Measurements from ENCODE around the gene EEF1B2.
"Not testable (repeated sequence)": the region's sequence is repeated elsewhere in the genome, so short reads cannot be mapped to it uniquely, and the experiment has no call there.

EEF1B2 gene

GRCh38 chr2:206193671-206194357 lies 34.1 kb downstream of the EEF1B2 start:
- no peak for TF ChIP-seq CTCF (IDR thresholded peaks at IDR 0.05; ENCODE audit: low read depth, low read length)
- H3K4me3 ChIP-seq (ENCODE audit: low read depth, low read length), result no peak overlapping the region

GRCh38 chr2:206198677-206199076 lies 39.0 kb downstream of the EEF1B2 start:
- TF ChIP-seq CTCF (IDR thresholded peaks at IDR 0.05; ENCODE audit: low read depth, low read length), result no peak
- H3K4me3 ChIP-seq (ENCODE audit: low read depth, low read length), result no peak overlapping the region

GRCh38 chr2:206201075-206201848 lies 41.6 kb downstream of the EEF1B2 start:
- TF ChIP-seq CTCF (IDR thresholded peaks at IDR 0.05; ENCODE audit: low read depth, low read length), result no peak
- H3K4me3 ChIP-seq (ENCODE audit: low read depth, low read length), result no peak overlapping the region

- H3K4me3 ChIP-seq (ENCODE audit: low read depth, low read length), result no peak overlapping the region
- TF ChIP-seq CTCF (IDR thresholded peaks at IDR 0.05; ENCODE audit: low read depth, low read length), result no peak
These were observed 42.8 kb downstream of the EEF1B2 start for GRCh38 chr2:206202446-206202845.

- no peak overlapping the region for H3K4me3 ChIP-seq (ENCODE audit: low read depth, low read length)
- no peak for TF ChIP-seq CTCF (IDR thresholded peaks at IDR 0.05; ENCODE audit: low read depth, low read length)
These were observed 43.6 kb downstream of the EEF1B2 start for GRCh38 chr2:206203331-206203730.

- TF ChIP-seq CTCF (IDR thresholded peaks at IDR 0.05; ENCODE audit: low read depth, low read length), result no peak
- H3K4me3 ChIP-seq (ENCODE audit: low read depth, low read length), result no peak overlapping the region
These were observed 45.0 kb downstream of the EEF1B2 start for GRCh38 chr2:206204710-206205109.

- H3K4me3 ChIP-seq (ENCODE audit: low read depth, low read length), result not testable (repeated sequence)
These were observed 47.6 kb downstream of the EEF1B2 start for GRCh38 chr2:206207316-206207715.

Data from WI38 (cell line).